Measurements from ENCODE around the gene IDI1. TPM values are rescaled to one million over a fixed set of nuclear protein-coding genes. Genes with fewer than 3 reads are reported as not detected.

Gene IDI1
- total and polyA plus RNA-seq, 2 of the 4 experiments (the other 2 are of a cell fraction): 27.3 to 27.4 TPM

DNA sequence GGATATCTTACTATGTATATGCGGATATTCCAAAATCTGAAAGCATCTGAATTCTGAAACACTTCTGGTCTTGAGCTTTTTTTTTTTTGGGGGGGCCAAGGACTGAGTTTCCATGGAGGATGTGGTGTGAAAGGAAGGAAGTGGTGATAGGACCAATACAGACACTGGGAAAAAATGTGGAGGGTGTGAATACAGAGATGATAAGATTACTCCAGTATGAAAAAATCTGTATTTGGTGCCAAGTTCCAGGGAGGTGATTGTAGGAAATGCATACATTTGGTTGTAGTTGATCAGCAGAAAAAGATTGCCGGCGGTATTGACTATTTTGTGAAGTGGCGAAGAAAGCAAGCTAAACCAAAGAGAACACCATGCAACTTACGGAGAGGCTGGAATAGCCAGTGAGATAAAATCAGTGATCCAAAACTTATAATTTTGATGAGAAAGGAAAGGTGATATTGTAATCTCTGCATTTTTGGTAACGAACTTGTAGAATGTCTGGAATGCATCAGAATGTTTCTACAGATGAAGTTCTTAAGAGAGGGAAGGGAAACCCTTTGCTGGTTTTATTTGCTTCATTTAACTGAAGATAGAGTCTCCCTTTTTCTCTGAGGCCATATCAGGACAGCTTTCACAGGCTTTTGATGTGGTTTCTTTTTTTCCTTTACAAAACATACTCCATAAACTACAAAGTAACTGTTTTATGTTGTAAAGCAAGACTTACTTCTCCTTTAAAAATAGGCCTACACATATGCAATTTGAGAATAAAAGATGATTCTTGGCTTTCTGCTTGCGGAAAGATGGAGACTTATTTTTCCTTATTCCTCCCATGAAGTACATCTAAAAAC lies 13.2 kb upstream of the IDI1 start (continued):
- TF ChIP-seq SMC3 (IDR thresholded peaks at IDR 0.05; ENCODE audit: low read depth, low read length): no peak

GRCh38 chr10:1059902-1060301 lies 11.0 kb upstream of the IDI1 start:
- ATAC-seq (ENCODE audit: low read depth) (no peak), DNase-seq (no peak)
- no peak overlapping the region for H3K56ac ChIP-seq (ENCODE audit: extremely low read depth, insufficient read depth, low read length)
- H3K4ac ChIP-seq (ENCODE audit: low read depth, low read length): no peak overlapping the region
- no TSS peak for BruUV-seq (replicated peaks)
- in situ Hi-C loops (cut with MboI; ENCODE audit: low sequenced_read_pairs) (no loop called here), dilution Hi-C loops (cut with HindIII; ENCODE audit: low sequenced_read_pairs, unreplicated experiment) (no loop called here), intact Hi-C loops (cut with micrococcal nuclease) (no loop called here)
- no peak overlapping the region for H4K5ac ChIP-seq (ENCODE audit: low read depth, low read length)
- no peak overlapping the region for H3K23ac ChIP-seq (ENCODE audit: low read depth, low read length)
- 92% methylated on average over 2 of the region's 8 CpGs; no CpG with 5 or more reads in 1 of the 2 experiments for WGBS, 2 experiments (ENCODE audit: extremely low coverage in 2 of 2, insufficient read length in 1 of 2)
- peaks cover 24% of the 10 kb centered on the region for H4K20me1 ChIP-seq (ENCODE audit: insufficient read depth, low read length)
- ChIA-PET CTCF (no interaction called here), POLR2A (ENCODE audit: unreplicated experiment) (no interaction called here)
- H2BK5ac ChIP-seq (ENCODE audit: low read depth, low read length, poor library complexity, severe bottlenecking): no peak overlapping the region
- no peak overlapping the region for H4K91ac ChIP-seq (ENCODE audit: insufficient read depth, low read depth, low read length)
- no peak overlapping the region for H2AK9ac ChIP-seq (replicated peaks; ENCODE audit: low read depth, low read length, poor library complexity)
- H4K8ac ChIP-seq (ENCODE audit: low read depth in 2 of 2, low read length in 2 of 2): no peak overlapping the region
- no peak overlapping the region for H3K14ac ChIP-seq (replicated peaks; ENCODE audit: low read depth, low read length)
- no peak overlapping the region for H3K4me3 ChIP-seq (ENCODE audit: insufficient read depth, low read depth, low read length)
- no peak overlapping the region for H3K18ac ChIP-seq (ENCODE audit: low read depth, low read length)
- peaks cover 12% of the 10 kb centered on the region for H3K9me1 ChIP-seq (ENCODE audit: insufficient read depth, low read length)
- no peak overlapping the region for H3K27ac ChIP-seq (ENCODE audit: insufficient read depth, low read length)
- TF ChIP-seq FOS (IDR thresholded peaks at IDR 0.05; ENCODE audit: low read depth, low read length): no peak
- H3K27me3 ChIP-seq (ENCODE audit: control insufficient read depth, insufficient read depth, low read length): no peaks in the 10 kb centered on the region
- 0 out of 2 replicates have a peak overlapping the region, but pooled peaks have one; percentile 27 for H2AK5ac ChIP-seq (ENCODE audit: low read depth, low read length)
- H3K36me3 ChIP-seq (ENCODE audit: control insufficient read depth, insufficient read depth, low read length): peaks cover 5% of the 10 kb centered on the region
- H3K9me3 ChIP-seq (ENCODE audit: control insufficient read depth, insufficient read depth, low read length): no peaks in the 10 kb centered on the region
- H3K9ac ChIP-seq (ENCODE audit: low read depth, low read length): no peak overlapping the region
- no peak overlapping the region for H2AFZ ChIP-seq (replicated peaks; ENCODE audit: low read length, poor library complexity)
- no peaks in the 10 kb centered on the region; the same call in 1 of the 2 replicates for H3K4me1 ChIP-seq (ENCODE audit: control insufficient read depth, insufficient read depth, low read length)
- no peak overlapping the region for H2BK15ac ChIP-seq (ENCODE audit: low read depth, low read length)
- no peak overlapping the region for H2BK120ac ChIP-seq (ENCODE audit: low read depth, low read length)
- H3K4me2 ChIP-seq (ENCODE audit: low read depth, low read length): no peak overlapping the region
- no peak overlapping the region for H2BK20ac ChIP-seq (ENCODE audit: low read depth, low read length)
- H3K79me1 ChIP-seq (ENCODE audit: low read depth in 1 of 2, low read length in 2 of 2): peaks cover 41 to 67% of the 10 kb centered on the region in 2 experiments
